ENCODE measurements around the gene MX1. TPM values are rescaled to one million over a fixed set of nuclear protein-coding genes. Genes with fewer than 3 reads are reported as not detected.

Gene MX1
- total RNA-seq, 2 experiments from 2014 or later = 82.3 to 86.3 TPM

DNA sequence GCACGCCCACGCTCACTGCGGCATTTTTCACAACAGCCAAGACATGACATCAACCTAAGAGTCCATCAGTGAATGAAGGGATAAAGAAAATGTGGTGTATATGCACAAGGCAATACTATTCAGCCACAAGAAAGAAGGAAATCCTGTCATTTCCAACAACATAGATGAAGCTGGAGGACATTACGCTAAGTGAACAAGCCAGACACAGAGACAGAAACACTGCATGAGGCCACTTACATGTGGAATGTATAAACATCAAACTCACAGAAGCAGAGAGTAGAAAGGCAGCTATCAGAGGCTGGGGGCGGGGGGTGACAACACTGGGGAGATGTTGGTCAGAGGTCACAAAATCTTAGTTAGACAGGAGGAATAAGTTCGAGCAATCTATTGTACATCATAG is 61.0 kb downstream of the MX1 start:
- Histone ChIP-seq H3K4me1 (ENCODE audit: insufficient read depth, low read length) (no peaks in the 10 kb centered on the region), H3K27ac (ENCODE audit: low read depth in 1 of 2, low read length in 2 of 2) (no peak overlapping the region), H3K36me3 (ENCODE audit: insufficient read depth, low read length) (no peaks in the 10 kb centered on the region), H3K4me3 (ENCODE audit: low read length) (no peak overlapping the region), H3K27me3 (ENCODE audit: control insufficient read depth in 1 of 2, insufficient read depth in 2 of 2, low read length in 2 of 2) (peaks cover 0 to 8% of the 10 kb centered on the region in 2 experiments), H3K9me3 (ENCODE audit: control insufficient read depth in 1 of 2, insufficient read depth in 1 of 2, low read length in 2 of 2) (no peaks in the 10 kb centered on the region)
- Mint-ChIP-seq H3K9me3 (no peaks in the 10 kb centered on the region), H3K27ac (no peak overlapping the region), H3K36me3 (ENCODE audit: low read depth) (no peaks in the 10 kb centered on the region), H3K27me3 (peaks cover 15% of the 10 kb centered on the region), H3K4me3 (no peak overlapping the region), H3K4me1 (ENCODE audit: low read depth) (no peaks in the 10 kb centered on the region)
- POLR2A ChIA-PET = no interaction called here
- CTCF ChIA-PET = no interaction called here
- intact Hi-C loops (cut with DNase I, micrococcal nuclease) = no loop called here
- ATAC-seq (ENCODE audit: poor library complexity) = no peak
- DNase-seq = no peak
- TF ChIP-seq, protein P1, sequence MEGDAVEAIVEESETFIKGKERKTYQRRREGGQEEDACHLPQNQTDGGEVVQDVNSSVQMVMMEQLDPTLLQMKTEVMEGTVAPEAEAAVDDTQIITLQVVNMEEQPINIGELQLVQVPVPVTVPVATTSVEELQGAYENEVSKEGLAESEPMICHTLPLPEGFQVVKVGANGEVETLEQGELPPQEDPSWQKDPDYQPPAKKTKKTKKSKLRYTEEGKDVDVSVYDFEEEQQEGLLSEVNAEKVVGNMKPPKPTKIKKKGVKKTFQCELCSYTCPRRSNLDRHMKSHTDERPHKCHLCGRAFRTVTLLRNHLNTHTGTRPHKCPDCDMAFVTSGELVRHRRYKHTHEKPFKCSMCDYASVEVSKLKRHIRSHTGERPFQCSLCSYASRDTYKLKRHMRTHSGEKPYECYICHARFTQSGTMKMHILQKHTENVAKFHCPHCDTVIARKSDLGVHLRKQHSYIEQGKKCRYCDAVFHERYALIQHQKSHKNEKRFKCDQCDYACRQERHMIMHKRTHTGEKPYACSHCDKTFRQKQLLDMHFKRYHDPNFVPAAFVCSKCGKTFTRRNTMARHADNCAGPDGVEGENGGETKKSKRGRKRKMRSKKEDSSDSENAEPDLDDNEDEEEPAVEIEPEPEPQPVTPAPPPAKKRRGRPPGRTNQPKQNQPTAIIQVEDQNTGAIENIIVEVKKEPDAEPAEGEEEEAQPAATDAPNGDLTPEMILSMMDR (IDR thresholded peaks at IDR 0.05) = no peak

DNA sequence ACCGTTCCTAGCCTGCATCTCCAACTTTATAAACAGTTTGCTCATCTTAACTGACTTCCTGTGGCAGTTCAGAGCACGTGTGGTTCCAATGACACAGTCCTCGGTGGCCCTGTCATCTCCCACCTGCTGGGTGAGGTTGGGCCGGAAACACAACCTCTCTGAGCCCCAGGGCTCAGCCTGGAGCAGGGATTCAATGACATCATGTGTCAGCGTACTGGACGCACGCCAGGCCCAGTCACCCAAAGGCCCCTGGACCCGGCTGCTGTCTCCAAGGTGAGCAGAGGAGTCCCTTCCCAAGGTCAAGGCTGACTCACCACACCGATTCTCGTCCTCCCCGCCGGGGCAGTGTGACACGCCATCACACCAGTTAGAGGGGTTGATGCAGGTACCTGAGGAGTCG is 62.0 kb downstream of the MX1 start:
- no peaks in the 10 kb centered on the region for H3K4me1 ChIP-seq (ENCODE audit: insufficient read depth, low read length)
- TF ChIP-seq, protein P1 (IDR thresholded peaks at IDR 0.05) = no peak
- H3K4me1 Mint-ChIP-seq (ENCODE audit: low read depth) = no peaks in the 10 kb centered on the region
- no peaks in the 10 kb centered on the region for H3K9me3 ChIP-seq (ENCODE audit: control insufficient read depth in 1 of 2, insufficient read depth in 1 of 2, low read length in 2 of 2)
- no peak overlapping the region for H3K27ac Mint-ChIP-seq
- no peak overlapping the region for H3K27ac ChIP-seq (ENCODE audit: low read depth in 1 of 2, low read length in 2 of 2)
- H3K4me3 ChIP-seq (ENCODE audit: low read length) = no peak overlapping the region
- intact Hi-C loops (cut with DNase I, micrococcal nuclease) = no loop called here
- DNase-seq (no peak), ATAC-seq (ENCODE audit: poor library complexity) (no peak)
- H3K36me3 ChIP-seq (ENCODE audit: insufficient read depth, low read length) = no peaks in the 10 kb centered on the region
- CTCF ChIA-PET = no interaction called here
- H3K27me3 ChIP-seq (ENCODE audit: control insufficient read depth in 1 of 2, insufficient read depth in 2 of 2, low read length in 2 of 2) = peaks cover 0 to 8% of the 10 kb centered on the region in 2 experiments
- peaks cover 11% of the 10 kb centered on the region for H3K27me3 Mint-ChIP-seq
- no peaks in the 10 kb centered on the region for H3K36me3 Mint-ChIP-seq (ENCODE audit: low read depth)
- H3K9me3 Mint-ChIP-seq = no peaks in the 10 kb centered on the region
- POLR2A ChIA-PET = no interaction called here
- H3K4me3 Mint-ChIP-seq = no peak overlapping the region

DNA sequence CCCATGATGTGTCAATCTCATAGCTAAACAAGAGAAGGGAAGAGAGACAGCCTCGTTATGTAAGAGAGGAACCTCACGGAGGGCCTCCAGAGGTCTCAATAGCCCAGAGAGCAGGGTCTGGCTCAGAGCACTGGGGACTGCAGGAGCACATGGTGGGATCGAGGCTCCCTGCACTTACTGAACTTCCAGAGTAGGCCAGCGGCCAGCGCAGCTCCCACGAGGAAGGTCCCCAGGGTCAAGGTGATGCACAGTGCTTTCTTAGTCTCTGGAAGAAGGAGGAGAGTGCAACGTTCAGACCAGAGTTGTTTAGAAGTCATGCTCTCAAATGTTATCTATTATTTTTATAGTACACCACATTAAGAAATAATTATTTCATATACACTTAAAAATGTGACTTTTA is 63.3 kb downstream of the MX1 start:
- Histone ChIP-seq H3K27me3 (ENCODE audit: control insufficient read depth in 1 of 2, insufficient read depth in 2 of 2, low read length in 2 of 2) (peaks cover 0 to 8% of the 10 kb centered on the region in 2 experiments), H3K9me3 (ENCODE audit: control insufficient read depth in 1 of 2, insufficient read depth in 1 of 2, low read length in 2 of 2) (no peaks in the 10 kb centered on the region), H3K4me1 (ENCODE audit: insufficient read depth, low read length) (no peaks in the 10 kb centered on the region), H3K36me3 (ENCODE audit: insufficient read depth, low read length) (no peaks in the 10 kb centered on the region), H3K4me3 (ENCODE audit: low read length) (no peak overlapping the region), H3K27ac (ENCODE audit: low read depth in 1 of 2, low read length in 2 of 2) (no peak overlapping the region)
- ATAC-seq (ENCODE audit: poor library complexity) (no peak), DNase-seq (no peak)
- Mint-ChIP-seq H3K9me3 (no peaks in the 10 kb centered on the region), H3K27ac (no peak overlapping the region), H3K4me3 (no peak overlapping the region), H3K27me3 (peaks cover 21% of the 10 kb centered on the region), H3K4me1 (ENCODE audit: low read depth) (no peaks in the 10 kb centered on the region), H3K36me3 (ENCODE audit: low read depth) (no peaks in the 10 kb centered on the region)
- ChIA-PET CTCF (no interaction called here), POLR2A (no interaction called here)
- intact Hi-C loops (cut with DNase I, micrococcal nuclease) = no loop called here
- TF ChIP-seq, protein P1 (IDR thresholded peaks at IDR 0.05) = no peak

Measured in CD4-positive, alpha-beta T cell (primary cell).